Muscle layer of colon (tissue), 2 donors: Measurements from ENCODE around the gene CELSR1.

Experiments
- H3K27ac ChIP-seq: one replicate; pipeline ENCODE4 v1.7.0; 2013; ENCODE audit warnings: low read depth, mild to moderate bottlenecking, low read length, moderate library complexity
- H3K27me3 ChIP-seq, 2 donors: one replicate each; pipeline ENCODE4 v1.7.0; 2013; ENCODE audit warnings: low read length in 2 of 2, mild to moderate bottlenecking in 2 of 2; ENCODE audit not compliant: insufficient read depth in 2 of 2, control insufficient read depth in 1 of 2
- H3K36me3 ChIP-seq: one replicate; pipeline ENCODE4 v1.7.0; 2013; ENCODE audit warnings: mild to moderate bottlenecking, low read length; ENCODE audit not compliant: insufficient read depth
- H3K4me1 ChIP-seq: one replicate; pipeline ENCODE4 v1.7.0; 2013; ENCODE audit warnings: mild to moderate bottlenecking, low read length; ENCODE audit not compliant: insufficient read depth
- H3K4me3 ChIP-seq, 2 donors: one replicate each; pipeline ENCODE4 v1.7.0; 2013; ENCODE audit warnings: low read length in 2 of 2, low read depth in 1 of 2, mild to moderate bottlenecking in 1 of 2, moderate library complexity in 1 of 2
- H3K9ac ChIP-seq: one replicate; pipeline ENCODE4 v1.7.0; 2013; ENCODE audit warnings: low read length
- H3K9me3 ChIP-seq: one replicate; pipeline ENCODE4 v1.7.0; 2013; ENCODE audit warnings: mild to moderate bottlenecking, low read length
- donor health status: abdominal sarcoma.
- donor health status: Adenocarcinoma of cecum.

Gene CELSR1

DNA sequence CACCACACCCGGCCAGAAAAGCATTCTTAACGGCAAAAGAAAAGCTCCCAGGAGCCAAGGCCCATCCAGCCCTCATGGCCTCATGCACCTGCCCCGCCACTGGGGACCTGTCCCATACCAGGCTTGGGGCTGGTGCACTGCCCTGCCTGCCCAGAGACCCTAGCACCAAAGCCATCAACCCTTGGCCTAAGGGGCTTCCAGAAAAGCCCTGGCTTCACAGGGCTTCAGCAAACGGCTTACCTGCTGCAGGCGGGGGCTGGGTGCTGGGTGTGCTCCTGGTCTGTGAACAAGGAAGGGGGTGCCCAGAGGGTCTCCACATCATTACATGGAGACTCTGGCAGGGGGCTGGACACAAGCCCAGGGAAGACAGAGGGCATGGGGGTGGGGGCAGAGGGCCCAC, 89.5 kb downstream of the CELSR1 start:
- no peak overlapping the region for H3K27ac ChIP-seq

DNA sequence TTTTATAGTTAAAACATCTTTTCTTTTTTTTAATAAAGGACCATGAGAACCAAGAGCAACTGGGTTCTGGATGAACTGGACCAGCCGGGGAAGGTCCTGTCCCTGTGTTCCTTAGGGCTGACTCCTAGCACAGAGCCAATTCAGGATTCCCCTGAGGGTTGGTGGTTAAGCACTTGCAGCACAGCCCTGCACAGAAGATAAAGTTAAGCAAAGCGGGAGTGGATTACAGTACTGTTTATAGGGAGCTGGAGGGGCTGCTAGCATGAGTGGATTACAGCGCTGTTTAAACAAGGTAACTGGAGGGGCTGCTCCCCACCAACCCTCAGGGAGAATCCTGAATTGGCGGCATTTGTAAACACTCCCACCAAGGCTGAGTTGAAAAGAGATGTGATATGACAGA, 90.6 kb downstream of the CELSR1 start:
- H3K4me3 ChIP-seq, result no peak overlapping the region
- no peaks in the 10 kb centered on the region for H3K4me1 ChIP-seq
- no peak overlapping the region for H3K9ac ChIP-seq
- H3K27me3 ChIP-seq, result no peaks in the 10 kb centered on the region
- H3K27ac ChIP-seq, result no peak overlapping the region
- no peaks in the 10 kb centered on the region for H3K9me3 ChIP-seq
- no peaks in the 10 kb centered on the region for H3K36me3 ChIP-seq

More for the DNA sequence above, 89.5 kb downstream of the CELSR1 start:
- H3K4me1 ChIP-seq, result no peaks in the 10 kb centered on the region
- H3K36me3 ChIP-seq, result no peaks in the 10 kb centered on the region
- H3K27me3 ChIP-seq, result no peaks in the 10 kb centered on the region
- no peak overlapping the region for H3K9ac ChIP-seq
- H3K9me3 ChIP-seq, result no peaks in the 10 kb centered on the region
- no peak overlapping the region for H3K4me3 ChIP-seq

DNA sequence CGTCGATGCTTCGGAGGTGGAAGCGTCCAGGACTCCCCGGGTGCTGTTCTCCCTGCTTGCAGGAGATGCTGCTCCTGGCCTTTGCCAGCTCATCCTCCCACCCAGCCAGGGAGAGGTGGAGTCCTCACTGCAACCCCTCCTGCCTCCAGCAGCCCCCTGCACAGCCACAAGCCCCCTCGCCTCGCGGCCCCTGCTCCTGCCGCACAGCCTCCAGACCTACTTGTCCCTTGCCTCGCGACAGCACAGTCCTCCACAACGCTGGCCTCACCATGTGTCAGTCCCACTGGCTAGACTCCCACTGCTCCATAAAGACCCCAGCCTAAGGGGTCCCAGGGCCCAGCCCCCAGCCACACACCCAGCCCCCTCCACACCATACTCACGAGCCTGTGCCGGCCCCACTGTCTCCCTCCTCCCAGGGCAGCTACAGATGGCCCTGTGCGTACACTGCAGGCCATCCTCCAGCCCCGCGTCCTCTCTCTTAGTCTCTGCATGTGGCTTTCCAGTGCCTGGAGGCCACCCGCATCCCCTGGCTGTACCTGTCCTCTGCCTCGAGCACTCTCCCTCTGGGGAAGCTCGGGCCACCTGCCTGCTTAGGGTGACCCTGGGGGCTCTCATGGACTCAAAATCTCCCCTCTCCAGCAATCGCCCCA, 91.5 kb downstream of the CELSR1 start:
- Histone ChIP-seq H3K27ac (no peak overlapping the region), H3K4me1 (no peaks in the 10 kb centered on the region), H3K36me3 (no peaks in the 10 kb centered on the region), H3K9ac (no peak overlapping the region), H3K9me3 (no peaks in the 10 kb centered on the region), H3K27me3 (no peaks in the 10 kb centered on the region), H3K4me3 (no peak overlapping the region)

DNA sequence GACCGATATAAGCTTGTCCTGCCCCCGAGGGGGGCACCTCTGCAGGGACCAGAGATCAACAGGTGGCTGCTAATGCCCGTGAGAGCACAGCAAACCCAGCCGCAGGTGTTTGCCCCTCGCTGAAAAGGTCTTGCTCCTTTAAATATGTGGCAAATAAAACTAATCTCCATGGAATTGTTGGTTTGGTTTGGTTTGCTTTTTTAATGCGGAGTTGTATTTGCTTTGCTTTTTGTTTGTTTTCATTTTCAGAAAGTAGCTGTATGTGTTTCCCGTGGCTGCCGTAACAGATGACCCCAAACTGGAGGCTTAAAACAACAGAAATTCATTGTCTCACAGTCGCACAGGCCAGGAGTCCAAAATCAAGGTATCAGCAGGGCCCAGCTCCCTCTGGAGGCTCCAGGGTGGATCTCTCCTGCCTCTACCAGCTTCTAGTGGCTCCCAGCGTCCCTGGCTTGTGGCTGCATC, 93.0 kb downstream of the CELSR1 start:
- H3K27ac ChIP-seq, result no peak overlapping the region

DNA sequence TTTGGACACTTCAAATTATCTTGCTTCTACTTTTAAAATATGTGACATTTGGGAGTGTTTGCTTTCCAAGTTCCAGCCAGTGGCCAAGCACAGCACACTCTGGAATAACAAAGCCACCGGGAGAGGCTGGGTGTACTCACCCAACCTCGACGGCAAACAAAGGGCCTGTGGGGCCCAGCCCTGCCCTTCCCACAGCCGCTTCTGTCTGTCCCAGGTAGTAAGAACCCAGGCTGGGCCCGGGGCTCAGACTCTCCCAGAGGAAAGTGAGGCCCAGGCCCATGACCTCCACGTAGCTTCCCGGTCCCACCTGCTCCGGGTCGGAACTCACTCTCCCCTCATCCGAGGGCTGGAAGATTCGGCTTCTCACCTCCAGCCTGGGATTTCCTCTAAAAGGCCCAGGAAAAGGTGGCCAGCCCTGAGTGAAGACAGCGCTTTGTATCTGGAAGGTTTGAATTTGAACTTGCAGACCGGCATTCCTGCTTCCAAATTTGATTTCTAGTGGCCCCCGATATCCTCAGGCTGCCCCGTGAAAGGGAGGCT, 93.5 kb downstream of the CELSR1 start:
- H3K27me3 ChIP-seq, result no peaks in the 10 kb centered on the region
- no peak overlapping the region for H3K9ac ChIP-seq
- H3K27ac ChIP-seq, result no peak overlapping the region
- no peak overlapping the region for H3K4me3 ChIP-seq
- H3K36me3 ChIP-seq, result no peaks in the 10 kb centered on the region
- H3K9me3 ChIP-seq, result no peaks in the 10 kb centered on the region
- H3K4me1 ChIP-seq, result no peaks in the 10 kb centered on the region

More for the DNA sequence above, 93.0 kb downstream of the CELSR1 start:
- Histone ChIP-seq H3K4me1 (no peaks in the 10 kb centered on the region), H3K9ac (no peak overlapping the region), H3K27me3 (no peaks in the 10 kb centered on the region), H3K36me3 (no peaks in the 10 kb centered on the region), H3K4me3 (no peak overlapping the region), H3K9me3 (no peaks in the 10 kb centered on the region)

DNA sequence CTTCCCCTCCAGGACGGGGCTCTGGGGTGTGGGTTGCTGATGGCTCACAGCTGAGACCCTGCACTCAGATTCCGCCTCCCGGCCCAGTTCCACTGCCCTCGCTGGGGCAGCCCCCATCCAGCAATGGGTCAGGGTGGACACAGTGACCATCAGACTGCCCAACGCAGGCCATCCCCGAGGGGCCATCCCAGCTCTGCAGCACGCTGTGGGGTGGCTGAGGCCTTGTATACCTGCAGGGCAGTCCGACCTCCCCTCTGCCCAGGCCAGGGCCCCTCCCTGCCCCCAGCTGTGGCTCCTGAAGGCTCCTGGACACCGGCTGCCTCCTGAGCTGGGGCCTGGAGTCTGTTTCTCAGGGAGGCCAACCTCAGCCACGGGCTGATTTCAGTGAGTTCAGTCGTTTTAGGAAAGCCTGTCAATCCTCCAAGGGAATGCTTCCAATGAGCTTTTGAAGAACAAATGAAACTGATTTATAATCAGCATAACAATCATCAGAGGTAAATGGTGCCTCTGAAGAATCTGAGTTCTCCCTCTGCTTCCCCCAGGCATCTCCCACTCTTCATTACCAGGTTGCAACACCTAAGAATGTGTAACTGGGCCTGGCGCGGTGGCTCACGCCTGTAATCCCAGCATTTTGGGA, 95.1 kb downstream of the CELSR1 start:
- no peak overlapping the region for H3K9ac ChIP-seq
- no peaks in the 10 kb centered on the region for H3K27me3 ChIP-seq
- H3K4me1 ChIP-seq, result no peaks in the 10 kb centered on the region
- H3K36me3 ChIP-seq, result no peaks in the 10 kb centered on the region
- H3K4me3 ChIP-seq, result no peak overlapping the region
- no peaks in the 10 kb centered on the region for H3K9me3 ChIP-seq
- no peak overlapping the region for H3K27ac ChIP-seq

DNA sequence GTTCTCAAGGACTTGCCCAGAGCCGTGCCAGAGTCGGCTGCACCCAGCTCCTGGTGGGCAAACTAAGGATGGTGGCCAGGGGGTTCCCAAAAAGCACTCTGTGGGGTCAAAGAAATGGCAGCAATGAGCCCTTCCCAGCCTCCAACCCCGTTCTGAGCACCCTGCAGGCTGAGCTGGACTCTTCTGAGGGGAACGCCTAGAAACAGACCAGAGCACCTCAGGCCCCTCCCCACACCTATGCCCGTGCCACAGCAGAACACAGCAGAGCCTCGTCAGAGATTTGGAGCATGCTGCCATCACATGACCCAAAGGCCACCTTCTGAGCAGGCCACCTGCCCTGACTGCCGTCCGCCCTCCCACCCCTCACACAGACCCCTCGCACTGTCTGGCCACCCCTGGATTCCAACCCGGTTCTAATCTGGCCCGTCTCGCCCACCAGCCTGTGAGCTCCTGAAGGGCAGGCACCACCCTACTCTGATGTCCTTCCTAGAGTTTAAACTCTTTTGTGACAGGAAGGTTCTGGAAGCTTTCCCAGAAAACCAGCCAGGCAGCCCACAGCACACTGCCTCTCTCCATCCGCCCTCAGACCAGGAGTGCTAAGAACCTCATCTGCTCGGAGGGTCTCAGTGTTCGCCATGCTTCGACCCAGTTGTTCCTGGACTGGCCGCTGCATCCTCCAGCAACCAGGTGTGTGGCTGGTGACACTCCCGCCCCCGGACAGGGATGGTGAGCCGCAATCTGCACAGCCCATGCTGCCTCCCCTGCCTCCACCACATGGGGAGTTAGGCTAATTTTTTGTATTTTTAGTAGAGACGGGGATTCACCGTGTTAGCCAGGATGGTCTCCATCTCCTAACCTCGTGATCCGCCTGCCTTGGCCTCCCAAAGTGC, 97.6 kb downstream of the CELSR1 start:
- Histone ChIP-seq H3K27ac (no peak overlapping the region), H3K9me3 (no peaks in the 10 kb centered on the region), H3K36me3 (no peaks in the 10 kb centered on the region), H3K4me1 (no peaks in the 10 kb centered on the region), H3K27me3 (no peaks in the 10 kb centered on the region), H3K4me3 (no peak overlapping the region), H3K9ac (no peak overlapping the region)

DNA sequence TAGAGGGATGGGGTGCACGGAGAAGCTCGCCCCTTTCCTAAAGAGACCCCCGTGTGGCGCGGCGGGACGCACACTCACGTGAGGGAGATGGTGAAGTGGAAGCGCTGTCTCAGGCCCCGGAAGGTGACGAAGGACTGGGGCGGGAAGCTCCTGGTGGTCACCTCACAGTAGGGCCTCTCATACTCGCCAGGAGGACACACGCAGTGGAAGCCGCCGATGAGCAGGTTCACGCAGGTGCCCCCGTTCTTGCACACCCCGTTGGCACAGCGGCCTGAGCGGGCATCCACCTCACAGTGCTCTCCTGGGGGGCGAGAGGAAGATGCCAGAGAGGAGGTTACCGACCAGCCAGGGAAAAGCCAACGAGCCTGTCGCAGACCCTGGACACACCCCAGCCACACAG, 98.3 kb downstream of the CELSR1 start:
- no peaks in the 10 kb centered on the region for H3K4me1 ChIP-seq
- no peaks in the 10 kb centered on the region for H3K27me3 ChIP-seq
- no peak overlapping the region for H3K9ac ChIP-seq
- no peaks in the 10 kb centered on the region for H3K36me3 ChIP-seq
- no peak overlapping the region for H3K27ac ChIP-seq
- H3K9me3 ChIP-seq, result no peaks in the 10 kb centered on the region
- H3K4me3 ChIP-seq, result no peak overlapping the region

DNA sequence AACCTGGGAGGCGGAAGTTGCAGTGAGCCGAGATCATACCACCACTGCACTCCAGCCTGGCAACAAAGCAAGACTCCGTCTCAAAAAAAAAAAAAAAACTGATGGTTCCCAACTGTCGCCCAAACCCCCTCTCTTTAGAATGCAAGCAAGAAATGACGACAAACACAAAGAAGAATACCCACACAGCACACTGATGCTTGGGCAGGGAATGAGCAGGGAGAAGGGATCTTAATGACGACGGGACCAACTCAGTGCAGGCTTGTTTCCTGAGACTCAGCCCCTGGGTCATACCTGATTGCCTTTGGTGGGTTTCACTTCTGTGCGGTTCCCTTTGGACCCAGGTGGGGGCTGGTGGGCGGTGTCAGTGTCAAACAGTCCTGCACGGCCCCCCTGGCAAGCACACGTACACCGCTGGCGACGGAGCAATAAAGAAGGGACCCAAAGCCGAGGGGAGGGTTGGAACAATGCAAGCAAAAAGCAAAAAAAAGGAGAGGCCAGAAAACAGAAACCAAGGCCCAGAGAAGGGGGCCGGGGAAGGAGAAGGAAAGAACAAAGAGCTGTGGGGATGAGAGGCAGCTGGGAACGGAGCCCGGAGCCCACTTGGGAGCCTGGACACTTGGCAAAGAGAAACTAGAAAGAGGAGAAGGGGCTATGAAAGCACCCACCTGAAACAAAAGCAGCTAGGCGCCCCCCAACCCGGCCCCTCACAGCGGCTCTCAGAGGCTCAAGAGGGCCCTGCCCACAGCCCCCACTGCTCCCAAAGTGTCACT, 99.6 kb downstream of the CELSR1 start:
- Histone ChIP-seq H3K4me3 (no peak overlapping the region), H3K9ac (no peak overlapping the region), H3K27ac (no peak overlapping the region), H3K4me1 (no peaks in the 10 kb centered on the region), H3K9me3 (no peaks in the 10 kb centered on the region), H3K27me3 (no peaks in the 10 kb centered on the region), H3K36me3 (no peaks in the 10 kb centered on the region)

DNA sequence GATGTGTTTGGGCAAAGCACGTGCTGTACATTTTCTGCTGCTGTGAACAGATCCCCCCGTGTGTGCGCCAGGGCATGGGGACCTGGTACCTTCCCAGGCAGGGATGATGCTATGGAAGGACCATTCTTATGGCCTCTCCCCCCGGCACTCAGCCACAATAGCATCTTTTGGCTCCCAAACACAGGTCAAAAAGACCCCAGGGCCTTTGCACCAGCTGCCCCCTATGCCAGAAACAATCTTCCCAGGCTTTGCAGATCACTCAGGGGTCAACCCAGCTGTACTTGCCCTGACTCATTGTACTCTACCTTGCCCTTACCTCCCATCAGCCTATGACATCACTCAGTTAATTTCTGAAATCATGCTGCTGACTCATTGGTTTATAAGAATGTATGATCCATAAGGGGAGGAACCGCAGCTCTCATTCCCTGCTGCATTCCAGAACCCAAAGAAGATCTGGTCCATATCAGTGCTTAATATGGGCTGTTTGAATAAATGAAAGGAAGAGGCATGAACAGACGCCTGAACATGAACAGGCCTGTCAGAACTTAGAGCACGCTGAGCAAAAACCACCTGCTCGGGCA, 100.7 kb downstream of the CELSR1 start:
- H3K27ac ChIP-seq, result no peak overlapping the region
- H3K36me3 ChIP-seq, result no peaks in the 10 kb centered on the region
- H3K9ac ChIP-seq, result no peak overlapping the region
- no peak overlapping the region for H3K4me3 ChIP-seq
- H3K9me3 ChIP-seq, result no peaks in the 10 kb centered on the region
- no peaks in the 10 kb centered on the region for H3K27me3 ChIP-seq
- H3K4me1 ChIP-seq, result no peaks in the 10 kb centered on the region
